ENCODE data around the gene TBX1. TPM values are rescaled to one million over a fixed set of nuclear protein-coding genes. Genes with fewer than 3 reads are reported as not detected.

TBX1 gene
- total RNA-seq, 2 donors from 2014 or later = 1.1 to 2.9 TPM

- no peak for ATAC-seq
- Mint-ChIP-seq H3K27me3 (peaks cover 9 to 11% of the 10 kb centered on the region in 2 donors), H3K4me3 (no peak overlapping the region), H3K36me3 (no peaks in the 10 kb centered on the region), H3K9me3 (no peaks in the 10 kb centered on the region), H3K27ac (no peak overlapping the region), H3K4me1 (ENCODE audit: low read depth in 2 of 2) (no peaks in the 10 kb centered on the region)
- no peak for DNase-seq (ENCODE audit: low spot score)
Observed at GRCh38 chr22:19748991-19749664, 11.4 kb upstream of the TBX1 start.

- Mint-ChIP-seq H3K4me1 (ENCODE audit: low read depth in 2 of 2) (no peaks in the 10 kb centered on the region), H3K36me3 (no peaks in the 10 kb centered on the region), H3K4me3 (no peak overlapping the region), H3K27ac (no peak overlapping the region), H3K9me3 (no peaks in the 10 kb centered on the region), H3K27me3 (peaks cover 14 to 15% of the 10 kb centered on the region in 2 donors)
- DNase-seq (ENCODE audit: low spot score) (no peak), ATAC-seq (no peak)
Observed at GRCh38 chr22:19749876-19750275, 10.7 kb upstream of the TBX1 start.

- H3K4me1 Mint-ChIP-seq (ENCODE audit: low read depth in 2 of 2) = peaks cover 0 to 2% of the 10 kb centered on the region in 2 donors
- ATAC-seq = no peak
- no peak overlapping the region for H3K27ac Mint-ChIP-seq
- H3K27me3 Mint-ChIP-seq = peaks cover 14 to 15% of the 10 kb centered on the region in 2 donors
- no peaks in the 10 kb centered on the region for H3K9me3 Mint-ChIP-seq
- no peak overlapping the region for H3K4me3 Mint-ChIP-seq
- DNase-seq (ENCODE audit: low spot score) = no peak
- no peaks in the 10 kb centered on the region for H3K36me3 Mint-ChIP-seq
Observed at GRCh38 chr22:19750507-19751490, 9.8 kb upstream of the TBX1 start.

GRCh38 chr22:19751497-19752245 is 8.9 kb upstream of the TBX1 start:
- Mint-ChIP-seq H3K27me3 (peaks cover 15 to 17% of the 10 kb centered on the region in 2 donors), H3K4me3 (no peak overlapping the region), H3K27ac (no peak overlapping the region), H3K9me3 (no peaks in the 10 kb centered on the region), H3K36me3 (no peaks in the 10 kb centered on the region), H3K4me1 (ENCODE audit: low read depth in 2 of 2) (peaks cover 0 to 6% of the 10 kb centered on the region in 2 donors)
- DNase-seq (ENCODE audit: low spot score) (no peak), ATAC-seq (no peak)

GRCh38 chr22:19753090-19753842 is 7.3 kb upstream of the TBX1 start:
- no peak overlapping the region for H3K27ac Mint-ChIP-seq
- no peak overlapping the region for H3K4me3 Mint-ChIP-seq
- H3K4me1 Mint-ChIP-seq (ENCODE audit: low read depth in 2 of 2) = peaks cover 0 to 10% of the 10 kb centered on the region in 2 donors
- ATAC-seq = no peak
- H3K36me3 Mint-ChIP-seq = no peaks in the 10 kb centered on the region
- no peaks in the 10 kb centered on the region for H3K9me3 Mint-ChIP-seq
- H3K27me3 Mint-ChIP-seq = peaks cover 24 to 27% of the 10 kb centered on the region in 2 donors
- no peak for DNase-seq (ENCODE audit: low spot score)

GRCh38 chr22:19753996-19754700 is 6.4 kb upstream of the TBX1 start:
- ATAC-seq (no peak), DNase-seq (ENCODE audit: low spot score) (no peak)
- H3K36me3 Mint-ChIP-seq = no peaks in the 10 kb centered on the region
- no peak overlapping the region for H3K4me3 Mint-ChIP-seq
- no peak overlapping the region for H3K27ac Mint-ChIP-seq
- H3K9me3 Mint-ChIP-seq = no peaks in the 10 kb centered on the region
- H3K4me1 Mint-ChIP-seq (ENCODE audit: low read depth in 2 of 2) = peaks cover 0 to 10% of the 10 kb centered on the region in 2 donors
- peaks cover 24 to 27% of the 10 kb centered on the region in 2 donors for H3K27me3 Mint-ChIP-seq

GRCh38 chr22:19754701-19755144 is 5.9 kb upstream of the TBX1 start:
- H3K4me1 Mint-ChIP-seq (ENCODE audit: low read depth in 2 of 2) = peaks cover 4 to 11% of the 10 kb centered on the region in 2 donors
- peaks cover 1% of the 10 kb centered on the region for H3K36me3 Mint-ChIP-seq
- no peak overlapping the region for H3K4me3 Mint-ChIP-seq
- DNase-seq (ENCODE audit: low spot score) (no peak), ATAC-seq (no peak)
- no peaks in the 10 kb centered on the region for H3K9me3 Mint-ChIP-seq
- peaks cover 28 to 31% of the 10 kb centered on the region in 2 donors for H3K27me3 Mint-ChIP-seq
- no peak overlapping the region for H3K27ac Mint-ChIP-seq

GRCh38 chr22:19755145-19755710 is 5.3 kb upstream of the TBX1 start:
- H3K9me3 Mint-ChIP-seq = no peaks in the 10 kb centered on the region
- DNase-seq (ENCODE audit: low spot score) (no peak), ATAC-seq (no peak)
- H3K4me1 Mint-ChIP-seq (ENCODE audit: low read depth in 2 of 2) = peaks cover 9 to 17% of the 10 kb centered on the region in 2 donors
- H3K4me3 Mint-ChIP-seq = no peak overlapping the region
- H3K36me3 Mint-ChIP-seq = peaks cover 6% of the 10 kb centered on the region
- peaks cover 33 to 36% of the 10 kb centered on the region in 2 donors for H3K27me3 Mint-ChIP-seq
- H3K27ac Mint-ChIP-seq = no peak overlapping the region

- no peak for DNase-seq (ENCODE audit: low spot score)
- Mint-ChIP-seq H3K9me3 (no peaks in the 10 kb centered on the region), H3K27me3 (peaks cover 36 to 38% of the 10 kb centered on the region in 2 donors), H3K4me1 (ENCODE audit: low read depth in 2 of 2) (peaks cover 12 to 18% of the 10 kb centered on the region in 2 donors), H3K27ac (no peak overlapping the region), H3K4me3 (no peak overlapping the region), H3K36me3 (peaks cover 9% of the 10 kb centered on the region)
- ATAC-seq = no peak
Observed at GRCh38 chr22:19755722-19756287, 4.8 kb upstream of the TBX1 start.

GRCh38 chr22:19756288-19757128 is 4.1 kb upstream of the TBX1 start:
- DNase-seq (ENCODE audit: low spot score) (no peak), ATAC-seq (no peak)
- H3K4me1 Mint-ChIP-seq (ENCODE audit: low read depth in 2 of 2) = peaks cover 12 to 19% of the 10 kb centered on the region in 2 donors
- no peak overlapping the region for H3K4me3 Mint-ChIP-seq
- peaks cover 36 to 39% of the 10 kb centered on the region in 2 donors for H3K27me3 Mint-ChIP-seq
- H3K27ac Mint-ChIP-seq = no peak overlapping the region
- H3K9me3 Mint-ChIP-seq = no peaks in the 10 kb centered on the region
- peaks cover 9% of the 10 kb centered on the region for H3K36me3 Mint-ChIP-seq

GRCh38 chr22:19757140-19757984 is 3.2 kb upstream of the TBX1 start:
- Mint-ChIP-seq H3K27ac (no peak overlapping the region), H3K4me3 (peak overlapping the region; percentile 15), H3K36me3 (peaks cover 9% of the 10 kb centered on the region), H3K9me3 (no peaks in the 10 kb centered on the region), H3K27me3 (peaks cover 36 to 43% of the 10 kb centered on the region in 2 donors), H3K4me1 (ENCODE audit: low read depth in 2 of 2) (peaks cover 12 to 20% of the 10 kb centered on the region in 2 donors)
- ATAC-seq = no peak
- no peak for DNase-seq (ENCODE audit: low spot score)
